ENCODE results near the gene HSPA1B.

DNA sequence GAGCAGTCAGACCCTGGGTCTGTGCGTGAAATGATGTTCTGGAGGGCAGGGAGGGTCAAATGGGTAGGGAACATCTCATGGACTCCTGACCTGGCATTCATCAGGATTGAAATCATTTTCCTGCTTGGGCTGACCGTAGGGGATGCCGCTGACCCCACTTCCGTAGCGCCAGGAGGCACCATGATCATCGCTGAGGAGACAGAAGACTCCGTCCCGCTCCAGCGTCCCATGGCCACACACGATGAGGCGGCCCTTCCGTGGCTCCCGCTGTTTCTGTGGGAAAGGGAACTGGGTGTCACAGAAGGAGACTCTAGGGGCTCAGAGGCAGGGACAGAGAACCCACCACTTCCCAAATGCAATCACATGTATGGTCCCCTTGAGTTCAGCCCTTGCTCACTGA lies 32.8 kb downstream of the HSPA1B start:
- TF ChIP-seq, protein P1, sequence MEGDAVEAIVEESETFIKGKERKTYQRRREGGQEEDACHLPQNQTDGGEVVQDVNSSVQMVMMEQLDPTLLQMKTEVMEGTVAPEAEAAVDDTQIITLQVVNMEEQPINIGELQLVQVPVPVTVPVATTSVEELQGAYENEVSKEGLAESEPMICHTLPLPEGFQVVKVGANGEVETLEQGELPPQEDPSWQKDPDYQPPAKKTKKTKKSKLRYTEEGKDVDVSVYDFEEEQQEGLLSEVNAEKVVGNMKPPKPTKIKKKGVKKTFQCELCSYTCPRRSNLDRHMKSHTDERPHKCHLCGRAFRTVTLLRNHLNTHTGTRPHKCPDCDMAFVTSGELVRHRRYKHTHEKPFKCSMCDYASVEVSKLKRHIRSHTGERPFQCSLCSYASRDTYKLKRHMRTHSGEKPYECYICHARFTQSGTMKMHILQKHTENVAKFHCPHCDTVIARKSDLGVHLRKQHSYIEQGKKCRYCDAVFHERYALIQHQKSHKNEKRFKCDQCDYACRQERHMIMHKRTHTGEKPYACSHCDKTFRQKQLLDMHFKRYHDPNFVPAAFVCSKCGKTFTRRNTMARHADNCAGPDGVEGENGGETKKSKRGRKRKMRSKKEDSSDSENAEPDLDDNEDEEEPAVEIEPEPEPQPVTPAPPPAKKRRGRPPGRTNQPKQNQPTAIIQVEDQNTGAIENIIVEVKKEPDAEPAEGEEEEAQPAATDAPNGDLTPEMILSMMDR (IDR thresholded peaks at IDR 0.05 in 2 of 3, conservative IDR thresholded peaks at IDR 0.05 in 1 of 3; ENCODE audit: borderline replicate concordance in 1 of 3, insufficient read depth in 1 of 3, low read depth in 2 of 3, low read length in 2 of 3), result no peak
- TF ChIP-seq POLR2A (IDR thresholded peaks at IDR 0.05; ENCODE audit: borderline replicate concordance, extremely low read depth, insufficient read depth, insufficient read length), result no peak
- no peak for TF ChIP-seq SRF (IDR thresholded peaks at IDR 0.05; ENCODE audit: low read depth)
- TF ChIP-seq RAD21 (IDR thresholded peaks at IDR 0.05; ENCODE audit: low read depth), result no peak
- TF ChIP-seq, protein P2, sequence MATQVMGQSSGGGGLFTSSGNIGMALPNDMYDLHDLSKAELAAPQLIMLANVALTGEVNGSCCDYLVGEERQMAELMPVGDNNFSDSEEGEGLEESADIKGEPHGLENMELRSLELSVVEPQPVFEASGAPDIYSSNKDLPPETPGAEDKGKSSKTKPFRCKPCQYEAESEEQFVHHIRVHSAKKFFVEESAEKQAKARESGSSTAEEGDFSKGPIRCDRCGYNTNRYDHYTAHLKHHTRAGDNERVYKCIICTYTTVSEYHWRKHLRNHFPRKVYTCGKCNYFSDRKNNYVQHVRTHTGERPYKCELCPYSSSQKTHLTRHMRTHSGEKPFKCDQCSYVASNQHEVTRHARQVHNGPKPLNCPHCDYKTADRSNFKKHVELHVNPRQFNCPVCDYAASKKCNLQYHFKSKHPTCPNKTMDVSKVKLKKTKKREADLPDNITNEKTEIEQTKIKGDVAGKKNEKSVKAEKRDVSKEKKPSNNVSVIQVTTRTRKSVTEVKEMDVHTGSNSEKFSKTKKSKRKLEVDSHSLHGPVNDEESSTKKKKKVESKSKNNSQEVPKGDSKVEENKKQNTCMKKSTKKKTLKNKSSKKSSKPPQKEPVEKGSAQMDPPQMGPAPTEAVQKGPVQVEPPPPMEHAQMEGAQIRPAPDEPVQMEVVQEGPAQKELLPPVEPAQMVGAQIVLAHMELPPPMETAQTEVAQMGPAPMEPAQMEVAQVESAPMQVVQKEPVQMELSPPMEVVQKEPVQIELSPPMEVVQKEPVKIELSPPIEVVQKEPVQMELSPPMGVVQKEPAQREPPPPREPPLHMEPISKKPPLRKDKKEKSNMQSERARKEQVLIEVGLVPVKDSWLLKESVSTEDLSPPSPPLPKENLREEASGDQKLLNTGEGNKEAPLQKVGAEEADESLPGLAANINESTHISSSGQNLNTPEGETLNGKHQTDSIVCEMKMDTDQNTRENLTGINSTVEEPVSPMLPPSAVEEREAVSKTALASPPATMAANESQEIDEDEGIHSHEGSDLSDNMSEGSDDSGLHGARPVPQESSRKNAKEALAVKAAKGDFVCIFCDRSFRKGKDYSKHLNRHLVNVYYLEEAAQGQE (IDR thresholded peaks at IDR 0.05; ENCODE audit: low read depth), result no peak
- TF ChIP-seq EZH2 (IDR thresholded peaks at IDR 0.05), result no peak
- TF ChIP-seq, protein P3, sequence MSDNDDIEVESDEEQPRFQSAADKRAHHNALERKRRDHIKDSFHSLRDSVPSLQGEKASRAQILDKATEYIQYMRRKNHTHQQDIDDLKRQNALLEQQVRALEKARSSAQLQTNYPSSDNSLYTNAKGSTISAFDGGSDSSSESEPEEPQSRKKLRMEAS (IDR thresholded peaks at IDR 0.05), result no peak
- no peak for TF ChIP-seq JUND (IDR thresholded peaks at IDR 0.05)
- TF ChIP-seq EZH2phosphoT487 (IDR thresholded peaks at IDR 0.05; ENCODE audit: borderline replicate concordance), result no peak
- no peak for TF ChIP-seq ZNF274 (IDR thresholded peaks at IDR 0.05; ENCODE audit: low read depth, low read length)
- no peak for TF ChIP-seq ZFX (IDR thresholded peaks at IDR 0.05)
- no peak for TF ChIP-seq ELF1 (IDR thresholded peaks at IDR 0.05; ENCODE audit: borderline replicate concordance, low read depth)
